ENCODE data around the gene IFITM10.
"Not testable (repeated sequence)": the region's sequence is repeated elsewhere in the genome, so short reads cannot be mapped to it uniquely, and the experiment has no call there.

Gene IFITM10

GRCh38 chr11:1684886-1685874 is 65.2 kb downstream of the IFITM10 start:
- in situ Hi-C loops (cut with HindIII; ENCODE audit: low pct_unique_long_range_greater_than_20kb, low sequenced_read_pairs); DNase-seq (ENCODE audit: low read depth in 1 of 2, low spot score in 1 of 2): not testable (repeated sequence)

DNA sequence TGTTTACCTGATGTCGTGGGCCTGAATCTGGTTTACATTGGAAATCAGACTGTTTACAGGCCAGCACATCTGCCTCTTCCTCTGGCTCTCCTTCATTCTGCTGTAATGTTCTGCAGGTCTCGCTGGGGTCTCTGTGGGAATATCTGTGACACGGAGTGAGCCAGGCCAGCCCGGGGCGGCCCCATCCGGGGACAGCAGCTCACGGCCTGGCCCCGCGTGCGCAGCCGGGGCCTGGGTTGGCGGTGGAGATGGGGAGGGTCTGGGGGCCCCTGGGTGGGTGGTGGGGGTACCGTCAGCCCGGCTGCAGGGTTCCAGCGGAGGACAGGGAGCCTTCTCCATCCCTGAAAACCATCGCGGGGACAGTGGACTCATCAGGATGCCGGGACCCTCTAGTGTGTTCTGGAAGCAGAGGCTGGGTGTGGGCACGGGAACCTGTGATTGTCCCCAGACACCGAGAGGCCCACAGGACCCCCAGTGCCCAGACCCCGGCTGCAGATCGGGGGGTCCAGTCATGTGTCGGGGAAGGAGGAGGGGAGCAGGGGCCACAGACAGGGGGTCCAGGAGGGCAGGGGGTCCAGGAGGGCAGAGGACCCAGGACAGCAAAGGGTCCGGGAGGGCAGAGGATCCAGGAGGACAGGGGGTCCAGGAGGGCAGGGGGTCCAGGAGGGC is 66.4 kb downstream of the IFITM10 start:
- in situ Hi-C loops (cut with HindIII; ENCODE audit: low pct_unique_long_range_greater_than_20kb, low sequenced_read_pairs); DNase-seq (ENCODE audit: low read depth in 1 of 2, low spot score in 1 of 2): not testable (repeated sequence)

DNA sequence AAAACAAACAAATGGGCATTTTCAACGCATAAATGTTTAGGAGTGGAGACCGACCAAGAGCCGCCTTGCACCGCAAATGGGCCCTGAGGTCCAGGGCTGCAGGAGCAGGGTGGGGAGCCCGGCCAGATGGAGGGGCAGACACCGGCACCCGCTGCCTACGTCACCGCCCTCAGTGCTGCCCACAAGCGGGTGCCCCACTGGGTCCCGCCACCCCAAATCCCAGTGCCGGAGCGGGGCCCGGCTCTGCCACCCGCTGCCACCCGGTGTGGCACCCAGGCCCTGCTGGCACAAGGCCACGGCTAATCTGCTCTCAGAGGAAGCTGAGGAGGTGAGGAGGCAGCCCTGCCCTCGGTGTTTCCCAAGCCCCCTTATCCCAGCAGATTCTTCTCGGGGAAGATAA is 67.2 kb downstream of the IFITM10 start:
- DNase-seq (ENCODE audit: low read depth in 1 of 2, low spot score in 1 of 2); in situ Hi-C loops (cut with HindIII; ENCODE audit: low pct_unique_long_range_greater_than_20kb, low sequenced_read_pairs): not testable (repeated sequence)
